ENCODE measurements around the gene CYTIP. TPM values are rescaled to one million over a fixed set of nuclear protein-coding genes. Genes with fewer than 3 reads are reported as not detected.
A peak's percentile ranks its signal among the peaks of the same experiment; 100 is the strongest.

CYTIP gene
- total and polyA plus RNA-seq, 7 experiments from 2014 or later: 170 to 406 (median 322) TPM

DNA sequence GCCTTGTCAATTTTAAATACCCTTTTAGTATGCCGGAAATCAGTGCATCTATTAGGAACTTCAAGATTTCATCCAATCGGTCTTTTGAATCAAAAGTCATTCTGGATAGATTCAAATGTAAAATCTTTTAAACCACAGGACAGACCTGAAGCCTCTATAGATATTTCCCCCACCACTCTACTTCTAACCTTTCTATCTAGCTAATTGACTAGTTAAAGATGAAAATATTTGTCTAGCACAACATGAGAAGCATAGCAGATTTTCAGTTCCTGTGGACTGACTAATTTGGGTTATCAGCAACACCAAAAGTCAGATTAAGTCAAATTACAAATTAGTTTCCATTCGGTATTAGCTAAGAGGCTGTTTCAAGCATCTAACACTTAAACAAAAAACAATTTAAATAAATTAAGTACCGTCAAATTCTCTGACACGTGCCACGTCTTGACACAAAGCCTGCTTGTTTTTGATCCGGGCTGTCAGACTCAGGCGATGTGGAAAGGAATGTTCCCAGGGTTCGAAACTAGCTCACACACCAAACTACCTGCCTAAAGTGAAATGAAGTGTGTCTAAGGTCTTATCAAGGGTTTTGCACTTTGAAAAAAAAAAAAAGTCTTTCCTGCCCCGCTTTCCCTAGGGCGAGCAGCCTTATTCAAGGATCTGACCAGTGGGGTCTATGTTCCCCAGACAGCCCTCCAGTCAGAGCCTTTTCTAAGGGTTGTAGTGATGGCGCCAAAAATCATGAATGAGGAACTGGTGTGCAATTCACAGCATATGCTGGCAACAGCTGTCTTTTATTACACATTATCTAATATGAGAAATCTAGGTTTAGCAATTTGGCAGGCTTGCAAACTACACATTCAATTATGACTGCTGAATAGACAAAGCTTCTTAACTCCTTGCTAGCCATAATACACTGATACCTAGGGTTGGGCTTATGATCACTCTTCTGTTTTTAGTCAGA lies 4.7 kb downstream of the CYTIP start:
- Mint-ChIP-seq H3K36me3 (peaks cover 53 to 90% (median 85%) of the 10 kb centered on the region in 5 donors), H3K9me3 (peaks cover 0 to 6% (median 0%) of the 10 kb centered on the region in 11 donors), H3K4me1 (peaks cover 8 to 40% (median 22%) of the 10 kb centered on the region in 7 donors), H3K27ac (peak overlapping the region; percentile 95 to 100 (median 98)), H3K4me3 (peak overlapping the region; percentile 92 to 100 (median 97)), H3K27me3 (no peaks in the 10 kb centered on the region)
- H3K4me3 ChIP-seq (ENCODE audit: low read length): peak overlapping the region; percentile 97
- H3K27me3 ChIP-seq (ENCODE audit: control insufficient read depth in 2 of 2, insufficient read depth in 2 of 2, low read length in 2 of 2): no peaks in the 10 kb centered on the region
- H3K9me3 ChIP-seq (ENCODE audit: control insufficient read depth in 2 of 3, low read length in 3 of 3): no peaks in the 10 kb centered on the region
- ATAC-seq: peak; percentile 17
- H3K4me1 ChIP-seq (ENCODE audit: control insufficient read depth in 2 of 2, insufficient read depth in 2 of 2, low read length in 2 of 2): peaks cover 0 to 11% of the 10 kb centered on the region in 2 donors
- POLR2A ChIA-PET: interaction anchor here (0.6 to 27.4 kb wide), 19 partner anchors 9 to 1028 kb away, joined by 3 to 810 read pairs (median 4); partner anchors contain the start of gene ERMN
- peaks cover 11 to 49% (median 15%) of the 10 kb centered on the region in 3 experiments for H3K36me3 ChIP-seq (ENCODE audit: control insufficient read depth in 2 of 3, insufficient read depth in 3 of 3, low read length in 3 of 3)
- CTCF ChIA-PET: interaction anchor here (0.6 to 9.2 kb wide), 11 partner anchors 9 to 137 kb away, joined by 3 to 80 read pairs (median 4); partner anchors contain the start of gene ERMN
- H3K27ac ChIP-seq (ENCODE audit: low read depth, low read length): peak overlapping the region; percentile 89
- peak in 4 of 9 donors; percentile 43 to 57 (median 53) for DNase-seq
- intact Hi-C loops (cut with micrococcal nuclease): loop anchor here (1.0 to 2.0 kb wide), 3 partner anchors 14 to 190 kb away; partner anchors contain the start of gene ACVR1C (in 1 of the 2)

DNA sequence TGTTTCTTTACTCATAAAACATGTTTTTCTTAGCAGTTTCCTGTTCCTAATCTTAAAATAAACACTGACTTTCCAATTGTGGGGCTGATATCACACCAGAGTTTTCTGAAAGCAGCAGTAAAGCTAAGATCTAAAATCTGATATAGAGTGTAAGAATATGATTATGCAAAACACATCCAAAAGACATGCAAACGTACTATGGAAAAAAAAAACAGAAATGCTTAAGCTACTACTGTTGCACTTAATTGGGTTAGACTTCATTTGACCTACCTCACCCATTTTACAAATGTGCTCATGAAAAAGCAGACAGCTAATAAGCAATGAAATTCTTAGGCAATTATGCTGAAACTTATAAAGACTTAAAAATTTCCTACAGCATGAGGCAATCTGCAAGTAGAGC lies 10.5 kb downstream of the CYTIP start:
- ChIA-PET CTCF (interaction anchor here (0.7 to 9.2 kb wide), 8 partner anchors 11 to 129 kb away, joined by 3 to 80 read pairs (median 6); partner anchors contain the start of gene ERMN), POLR2A (interaction anchor here (0.6 to 27.4 kb wide), 11 partner anchors 4 to 102 kb away, joined by 3 to 810 read pairs (median 32); partner anchors contain the start of genes CYTIP and ERMN)
- peaks cover 28 to 58% (median 48%) of the 10 kb centered on the region in 3 experiments for H3K36me3 ChIP-seq (ENCODE audit: control insufficient read depth in 2 of 3, insufficient read depth in 3 of 3, low read length in 3 of 3)
- intact Hi-C loops (cut with micrococcal nuclease): loop anchor here (1.0 to 5.0 kb wide), 5 partner anchors 8 to 159 kb away; no protein-coding TSS in a partner anchor
- Mint-ChIP-seq H3K9me3 (peaks cover 0 to 6% (median 0%) of the 10 kb centered on the region in 11 donors), H3K4me1 (peaks cover 61 to 89% (median 73%) of the 10 kb centered on the region in 7 donors), H3K4me3 (peak overlapping the region; percentile 87 to 100 (median 97)), H3K36me3 (peaks cover 47 to 96% (median 90%) of the 10 kb centered on the region in 5 donors), H3K27ac (peak overlapping the region; percentile 86 to 99 (median 96)), H3K27me3 (no peaks in the 10 kb centered on the region)
- no peaks in the 10 kb centered on the region for H3K9me3 ChIP-seq (ENCODE audit: control insufficient read depth in 2 of 3, low read length in 3 of 3)
- peak overlapping the region; percentile 89 for H3K27ac ChIP-seq (ENCODE audit: low read depth, low read length)
- H3K4me1 ChIP-seq (ENCODE audit: control insufficient read depth in 2 of 2, insufficient read depth in 2 of 2, low read length in 2 of 2): peaks cover 54 to 62% of the 10 kb centered on the region in 2 donors
- no peaks in the 10 kb centered on the region for H3K27me3 ChIP-seq (ENCODE audit: control insufficient read depth in 2 of 2, insufficient read depth in 2 of 2, low read length in 2 of 2)
- ATAC-seq (peak; percentile 7), DNase-seq (peak in 2 of 9 donors; percentile 40 to 60)
- H3K4me3 ChIP-seq (ENCODE audit: low read length): peak overlapping the region; percentile 60

DNA sequence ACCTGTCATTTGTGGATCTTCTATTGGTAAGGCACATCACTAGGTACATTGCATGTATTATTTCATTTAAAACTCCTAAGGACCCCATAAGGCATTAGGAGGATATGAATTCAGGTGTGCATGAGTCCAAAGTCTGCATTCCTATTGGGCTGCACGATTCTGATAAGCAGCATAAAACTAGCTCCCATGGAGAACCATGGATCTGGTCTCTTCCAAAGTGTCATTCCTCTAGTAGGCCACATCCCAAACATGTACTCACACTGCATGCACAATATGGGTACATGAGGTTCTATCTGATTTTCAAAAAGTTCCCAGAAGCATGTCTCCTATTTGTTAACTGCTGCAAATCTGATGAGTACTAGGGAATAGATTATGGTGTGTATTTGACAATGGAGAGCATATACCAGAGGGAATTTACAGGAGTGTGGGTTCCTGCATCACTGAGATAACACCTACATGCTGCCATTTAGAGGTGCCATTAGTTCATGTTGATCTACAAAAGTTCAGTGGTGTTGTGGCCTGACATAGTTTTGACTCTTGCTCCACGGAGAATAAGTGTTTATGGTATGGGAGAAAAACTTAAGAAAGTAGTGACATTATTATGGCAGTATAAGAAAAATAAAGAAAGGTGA lies 11.3 kb downstream of the CYTIP start:
- CTCF ChIA-PET: interaction anchor here (0.9 to 9.2 kb wide), 12 partner anchors 8 to 105 kb away, joined by 3 to 80 read pairs (median 6); partner anchors contain the start of gene ERMN
- H3K9me3 Mint-ChIP-seq: peaks cover 0 to 6% (median 0%) of the 10 kb centered on the region in 11 donors
- H3K4me3 ChIP-seq (ENCODE audit: low read length): peak overlapping the region; percentile 60

DNA sequence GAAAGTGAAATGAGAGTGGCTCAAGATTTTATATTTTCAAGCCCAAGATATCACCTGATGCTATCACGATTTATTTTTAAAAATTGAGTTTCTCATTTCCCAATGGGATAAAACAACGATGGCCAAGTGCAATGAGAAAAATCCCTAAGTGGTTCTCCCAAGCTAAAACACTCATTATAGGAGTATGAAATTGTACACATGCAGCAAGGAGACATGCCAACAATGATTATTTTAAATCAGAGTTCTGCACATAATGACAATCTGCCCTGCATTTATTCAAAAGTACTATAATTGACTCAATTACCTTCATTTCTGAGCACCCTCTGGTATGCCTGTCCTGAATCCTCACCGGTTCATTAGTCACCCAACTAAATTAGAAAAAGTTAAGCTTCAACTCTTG lies 12.7 kb downstream of the CYTIP start:
- H3K4me3 Mint-ChIP-seq: peak overlapping the region; percentile 73 to 100 (median 97)
- H3K4me1 ChIP-seq (ENCODE audit: control insufficient read depth in 2 of 2, insufficient read depth in 2 of 2, low read length in 2 of 2): peaks cover 70 to 75% of the 10 kb centered on the region in 2 donors
- H3K9me3 ChIP-seq (ENCODE audit: control insufficient read depth in 2 of 3, low read length in 3 of 3): peaks cover 0 to 10% (median 0%) of the 10 kb centered on the region in 3 experiments

More for the DNA sequence above, 11.3 kb downstream of the CYTIP start:
- Histone ChIP-seq H3K9me3 (ENCODE audit: control insufficient read depth in 2 of 3, low read length in 3 of 3) (no peaks in the 10 kb centered on the region), H3K27me3 (ENCODE audit: control insufficient read depth in 2 of 2, insufficient read depth in 2 of 2, low read length in 2 of 2) (no peaks in the 10 kb centered on the region), H3K36me3 (ENCODE audit: control insufficient read depth in 2 of 3, insufficient read depth in 3 of 3, low read length in 3 of 3) (peaks cover 33 to 66% (median 56%) of the 10 kb centered on the region in 3 experiments), H3K27ac (ENCODE audit: low read depth, low read length) (peak overlapping the region; percentile 89), H3K4me1 (ENCODE audit: control insufficient read depth in 2 of 2, insufficient read depth in 2 of 2, low read length in 2 of 2) (peaks cover 61 to 64% of the 10 kb centered on the region in 2 donors)
- peak overlapping the region; percentile 86 to 99 (median 96) for H3K27ac Mint-ChIP-seq
- DNase-seq: no peak
- H3K36me3 Mint-ChIP-seq: peaks cover 47 to 96% (median 90%) of the 10 kb centered on the region in 5 donors
- H3K27me3 Mint-ChIP-seq: no peaks in the 10 kb centered on the region
- intact Hi-C loops (cut with micrococcal nuclease): loop anchor here (1.0 to 5.0 kb wide), 7 partner anchors 9 to 160 kb away; no protein-coding TSS in a partner anchor
- ATAC-seq: no peak
- H3K4me1 Mint-ChIP-seq: peaks cover 68 to 87% (median 81%) of the 10 kb centered on the region in 7 donors
- peak overlapping the region; percentile 87 to 100 (median 97) for H3K4me3 Mint-ChIP-seq
- POLR2A ChIA-PET: interaction anchor here (0.8 to 27.4 kb wide), 8 partner anchors 4 to 101 kb away, joined by 4 to 810 read pairs (median 426); partner anchors contain the start of genes CYTIP and ERMN

DNA sequence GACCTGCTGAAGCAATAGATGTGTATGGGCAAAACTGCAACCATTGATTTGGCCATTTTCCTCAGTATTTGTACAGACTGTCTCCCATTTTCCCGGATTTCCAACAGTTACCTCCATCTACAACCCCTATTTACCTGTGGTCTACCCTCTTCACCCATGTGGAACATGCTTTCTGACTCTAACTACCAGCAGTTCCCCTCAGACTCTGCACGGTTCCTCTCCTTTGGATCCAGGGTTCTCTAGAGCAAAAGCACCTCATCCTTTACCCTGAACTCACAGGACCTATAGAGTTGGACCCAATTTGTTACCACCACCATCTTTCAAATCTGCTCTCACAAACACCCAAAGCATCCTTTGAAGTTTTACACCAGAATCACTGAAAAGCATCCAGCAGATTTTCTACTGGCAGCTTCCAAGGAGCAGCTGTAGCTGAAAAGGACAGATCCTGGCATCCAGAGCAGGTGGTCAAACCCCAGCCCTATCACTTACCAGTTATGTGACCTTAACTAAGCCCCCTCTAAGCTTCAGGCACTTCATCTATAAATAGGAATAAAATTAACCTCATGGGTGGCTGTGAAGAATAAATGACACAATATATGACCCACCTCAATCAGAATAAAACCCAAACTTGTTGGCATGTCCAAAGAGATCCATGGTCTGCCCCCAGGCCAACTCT lies 15.3 kb downstream of the CYTIP start:
- peak overlapping the region; percentile 9 to 100 (median 82) for H3K4me3 Mint-ChIP-seq
- DNase-seq (no peak), ATAC-seq (no peak)
- H3K9me3 ChIP-seq (ENCODE audit: control insufficient read depth in 2 of 3, low read length in 3 of 3): peaks cover 0 to 11% (median 0%) of the 10 kb centered on the region in 3 experiments
- peak overlapping the region; percentile 57 for H3K27ac ChIP-seq (ENCODE audit: low read depth, low read length)
- peaks cover 54 to 72% of the 10 kb centered on the region in 2 donors for H3K4me1 ChIP-seq (ENCODE audit: control insufficient read depth in 2 of 2, insufficient read depth in 2 of 2, low read length in 2 of 2)
- no peaks in the 10 kb centered on the region for H3K27me3 ChIP-seq (ENCODE audit: control insufficient read depth in 2 of 2, insufficient read depth in 2 of 2, low read length in 2 of 2)
- H3K27me3 Mint-ChIP-seq: no peaks in the 10 kb centered on the region
- peaks cover 54 to 97% (median 91%) of the 10 kb centered on the region in 5 donors for H3K36me3 Mint-ChIP-seq
- H3K36me3 ChIP-seq (ENCODE audit: control insufficient read depth in 2 of 3, insufficient read depth in 3 of 3, low read length in 3 of 3): peaks cover 45 to 86% (median 82%) of the 10 kb centered on the region in 3 experiments
- peak overlapping the region; percentile 81 to 99 (median 97) for H3K27ac Mint-ChIP-seq
- ChIA-PET CTCF (interaction anchor here (0.6 to 2.1 kb wide), 5 partner anchors 10 to 101 kb away, joined by 3 to 7 read pairs (median 3); no protein-coding TSS in a partner anchor), POLR2A (interaction anchor here (0.6 to 27.4 kb wide), 7 partner anchors 8 to 584 kb away, joined by 3 to 810 read pairs (median 32); partner anchors contain the start of genes CYTIP and ERMN)
- H3K9me3 Mint-ChIP-seq: peaks cover 0 to 32% (median 11%) of the 10 kb centered on the region in 11 donors
- H3K4me3 ChIP-seq (ENCODE audit: low read length): no peak overlapping the region
- H3K4me1 Mint-ChIP-seq: peaks cover 56 to 93% (median 89%) of the 10 kb centered on the region in 7 donors
- intact Hi-C loops (cut with micrococcal nuclease): loop anchor here in 1 of 2 donors (1.0 kb wide), 1 partner anchor 10 kb away; no protein-coding TSS in a partner anchor

More for the DNA sequence above, 12.7 kb downstream of the CYTIP start:
- Histone ChIP-seq H3K4me3 (ENCODE audit: low read length) (peak overlapping the region; percentile 0), H3K27me3 (ENCODE audit: control insufficient read depth in 2 of 2, insufficient read depth in 2 of 2, low read length in 2 of 2) (no peaks in the 10 kb centered on the region), H3K36me3 (ENCODE audit: control insufficient read depth in 2 of 3, insufficient read depth in 3 of 3, low read length in 3 of 3) (peaks cover 47 to 80% (median 70%) of the 10 kb centered on the region in 3 experiments), H3K27ac (ENCODE audit: low read depth, low read length) (peak overlapping the region; percentile 89)
- POLR2A ChIA-PET: interaction anchor here (1.3 to 27.4 kb wide), 8 partner anchors 5 to 100 kb away, joined by 6 to 810 read pairs (median 426); partner anchors contain the start of genes CYTIP and ERMN
- H3K36me3 Mint-ChIP-seq: peaks cover 58 to 97% (median 94%) of the 10 kb centered on the region in 5 donors
- H3K4me1 Mint-ChIP-seq: peaks cover 62 to 96% (median 91%) of the 10 kb centered on the region in 7 donors
- DNase-seq (no peak), ATAC-seq (no peak)
- intact Hi-C loops (cut with micrococcal nuclease): loop anchor here in 1 of 2 donors (1.0 to 5.0 kb wide), 2 partner anchors 8 to 161 kb away; no protein-coding TSS in a partner anchor
- no peaks in the 10 kb centered on the region for H3K27me3 Mint-ChIP-seq
- H3K9me3 Mint-ChIP-seq: peaks cover 0 to 15% (median 8%) of the 10 kb centered on the region in 11 donors
- CTCF ChIA-PET: interaction anchor here (0.6 to 3.4 kb wide), 8 partner anchors 12 to 197 kb away, joined by 3 to 34 read pairs (median 4); partner anchors contain the start of genes ACVR1C and CYTIP
- peak overlapping the region; percentile 86 to 99 (median 97) for H3K27ac Mint-ChIP-seq

All from naive thymus-derived CD4-positive, alpha-beta T cell (primary cell).